SH-SY5Y (cell line): ENCODE results near the gene MINK1.

Source experiments
- GATA2 ChIP-seq: IDR thresholded peaks from 2 replicates; pipeline ENCODE4 v1.6.1; 2011; ENCODE audit warnings: mild to moderate bottlenecking, low read depth, low read length
- GATA3 ChIP-seq: IDR thresholded peaks from 2 replicates; pipeline ENCODE4 v1.6.1; 2011; ENCODE audit warnings: low read depth, mild to moderate bottlenecking, low read length, moderate library complexity

GRCh38 chr17:4946312-4946976 is 113.3 kb downstream of the MINK1 start:
- no peak for TF ChIP-seq GATA2
- TF ChIP-seq GATA3 = no peak
